Sigmoid colon (tissue), 7 donors: ENCODE data around the gene FRZB. TPM values are rescaled to one million over a fixed set of nuclear protein-coding genes. Genes with fewer than 3 reads are reported as not detected.
A peak's percentile ranks its signal among the peaks of the same experiment; 100 is the strongest.

Source experiments
- DNase-seq: peaks from one replicate; pipeline ENCODE4 v3.0.0-alpha.2; 2019
- H3K27ac ChIP-seq, 4 donors: fragments of 200-600 bp; sonication (generic); one replicate each; pipeline ENCODE4 v1.5.1; 2016 to 2019; ENCODE audit warnings: mild to moderate bottlenecking in 1 of 4
- H3K27me3 ChIP-seq, 3 donors: fragments of 200-600 bp; sonication (generic); one replicate each; pipeline ENCODE4 v1.5.1; 2019; ENCODE audit warnings: mild to moderate bottlenecking in 1 of 3
- H3K36me3 ChIP-seq, 4 donors: fragments of 200-600 bp; sonication (generic); one replicate each; pipeline ENCODE4 v1.5.1; 2016 to 2019
- H3K4me1 ChIP-seq, 4 donors: fragments of 200-600 bp; sonication (generic); one replicate each; pipeline ENCODE4 v1.5.1; 2017 to 2019
- H3K4me3 ChIP-seq, 4 donors: fragments of 200-600 bp; sonication (generic); one replicate each; pipeline ENCODE4 v1.5.1; 2017 to 2019; ENCODE audit warnings: mild to moderate bottlenecking in 2 of 4, moderate library complexity in 1 of 4
- H3K9me3 ChIP-seq, 4 donors: fragments of 200-600 bp in 3 of 4; sonication (generic) in 3 of 4; one replicate each; pipeline versions ENCODE4 v1.5.1 to v1.6.1; 2013 to 2019
- CTCF ChIP-seq, 4 experiments: fragments of 450-650 bp in 3 of 4; fragments of 200-600 bp in 1 of 4; IDR thresholded peaks; one replicate each; pipeline ENCODE4 v1.5.1; 2016 to 2019; ENCODE audit warnings: antibody characterized with exemption in 4 of 4, mild to moderate bottlenecking in 3 of 4, moderate library complexity in 2 of 4
- EP300 ChIP-seq, 4 donors: sonication (generic); formaldehyde crosslinking; IDR thresholded peaks; one replicate each; pipeline ENCODE4 v1.6.1; 2017; ENCODE audit warnings: antibody characterized with exemption in 4 of 4
- POLR2A ChIP-seq, 2 donors: fragments of 450-650 bp; IDR thresholded peaks; one replicate each; pipeline ENCODE4 v1.6.1; 2016; ENCODE audit warnings: antibody characterized with exemption in 2 of 2, mild to moderate bottlenecking in 2 of 2, moderate library complexity in 2 of 2
- POLR2AphosphoS5 ChIP-seq, 4 donors: sonication (generic); formaldehyde crosslinking; IDR thresholded peaks; one replicate each; pipeline ENCODE4 v1.6.1; 2017; ENCODE audit warnings: antibody characterized with exemption in 4 of 4
- WGBS, 2 donors: extraction: QIAGEN DNeasy Blood & Tissue Kit; methylation state at CpG; one replicate each; pipeline ENCODE4 v1.1.7; 2013; 5-methylcytosine and 5-hydroxymethylcytosine counted together
- intact Hi-C: fragments of 100-400 bp; cut with DNase I; formaldehyde crosslinking; loops from one replicate; pipeline ENCODE4 v1.15.1; 2023
- polyA plus RNA-seq, 3 donors: library from polyadenylated mRNA; stranded (reverse); fragments of 200-250 nt; gene quantifications; one replicate each; pipeline ENCODE4 v1.2.3, GENCODE V29; 2013
- total RNA-seq, 4 donors: library from RNA; depleted of rRNA; stranded (reverse); fragments of >200 nt; gene quantifications; one replicate each; pipeline ENCODE4 v1.1.0, GENCODE V29; 2016
- donor health status: healthy with polysubstance abuse.
- donor health status: Bipolar disorder and iron deficiency.
- donor health status: healthy.

The FRZB gene
- total and polyA plus RNA-seq, 7 donors = 3.7 to 14.7 (median 8.2) TPM

- peak overlapping the region in 2 of 4 donors; percentile 11 to 53 for H3K27ac ChIP-seq
- intact Hi-C loops = no loop called here
- H3K9me3 ChIP-seq = no peaks in the 10 kb centered on the region
- peaks cover 0 to 60% (median 27%) of the 10 kb centered on the region in 4 donors for H3K4me1 ChIP-seq
- TF ChIP-seq CTCF (IDR thresholded peaks at IDR 0.05) (no peak), POLR2A (IDR thresholded peaks at IDR 0.05) (no peak), EP300 (IDR thresholded peaks at IDR 0.05) (no peak), POLR2AphosphoS5 (IDR thresholded peaks at IDR 0.05) (no peak)
- H3K27me3 ChIP-seq = no peaks in the 10 kb centered on the region
- no peak overlapping the region for H3K4me3 ChIP-seq
- no peak for DNase-seq
- no peaks in the 10 kb centered on the region for H3K36me3 ChIP-seq
These were observed 2.8 kb downstream of the FRZB start for GRCh38 chr2:182863642-182864041.

- peaks cover 0 to 54% (median 22%) of the 10 kb centered on the region in 4 donors for H3K4me1 ChIP-seq
- TF ChIP-seq POLR2A (IDR thresholded peaks at IDR 0.05) (no peak), POLR2AphosphoS5 (IDR thresholded peaks at IDR 0.05) (peak in 1 of 4 donors; percentile 20)
- H3K36me3 ChIP-seq = no peaks in the 10 kb centered on the region
- peak overlapping the region; percentile 25 to 63 (median 52) for H3K27ac ChIP-seq
- intact Hi-C loops = no loop called here
- WGBS, 2 donors = 65 to 73% methylated on average over 5 of the region's 5 CpGs
- no peaks in the 10 kb centered on the region for H3K27me3 ChIP-seq
- H3K9me3 ChIP-seq = no peaks in the 10 kb centered on the region
- peak; percentile 75 for DNase-seq
- no peak overlapping the region for H3K4me3 ChIP-seq
These were observed 4.3 kb downstream of the FRZB start for GRCh38 chr2:182862091-182862490.

GRCh38 chr2:182860858-182861257, 5.6 kb downstream of the FRZB start:
- Histone ChIP-seq H3K4me1 (peaks cover 0 to 44% (median 13%) of the 10 kb centered on the region in 4 donors), H3K9me3 (no peaks in the 10 kb centered on the region), H3K27me3 (no peaks in the 10 kb centered on the region), H3K27ac (peak overlapping the region in 1 of 4 donors; percentile 63), H3K36me3 (no peaks in the 10 kb centered on the region), H3K4me3 (no peak overlapping the region)
- 96% methylated on average over 2 of the region's 2 CpGs for WGBS, 2 donors
- DNase-seq = no peak
- intact Hi-C loops = no loop called here
- no peak for TF ChIP-seq POLR2AphosphoS5 (IDR thresholded peaks at IDR 0.05)
- no peak for TF ChIP-seq EP300 (IDR thresholded peaks at IDR 0.05)
- no peak for TF ChIP-seq CTCF (IDR thresholded peaks at IDR 0.05)
- no peak for TF ChIP-seq POLR2A (IDR thresholded peaks at IDR 0.05)

- 88 to 89% methylated on average over 3 of the region's 3 CpGs for WGBS, 2 donors
- DNase-seq = no peak
- TF ChIP-seq EP300 (IDR thresholded peaks at IDR 0.05) = no peak
- TF ChIP-seq CTCF (IDR thresholded peaks at IDR 0.05) = no peak
- TF ChIP-seq POLR2AphosphoS5 (IDR thresholded peaks at IDR 0.05) = no peak
- TF ChIP-seq POLR2A (IDR thresholded peaks at IDR 0.05) = no peak
- Histone ChIP-seq H3K27me3 (no peaks in the 10 kb centered on the region), H3K36me3 (no peaks in the 10 kb centered on the region), H3K27ac (no peak overlapping the region), H3K4me3 (no peak overlapping the region), H3K9me3 (no peaks in the 10 kb centered on the region), H3K4me1 (peaks cover 0 to 23% (median 4%) of the 10 kb centered on the region in 4 donors)
- intact Hi-C loops = no loop called here
These were observed 7.8 kb downstream of the FRZB start for GRCh38 chr2:182858671-182859070.

GRCh38 chr2:182855376-182855775, 11.1 kb downstream of the FRZB start:
- no peak for TF ChIP-seq CTCF (IDR thresholded peaks at IDR 0.05)
- no peak for TF ChIP-seq POLR2AphosphoS5 (IDR thresholded peaks at IDR 0.05)
- no peak for TF ChIP-seq EP300 (IDR thresholded peaks at IDR 0.05)
- TF ChIP-seq POLR2A (IDR thresholded peaks at IDR 0.05) = no peak
- Histone ChIP-seq H3K27me3 (no peaks in the 10 kb centered on the region), H3K36me3 (no peaks in the 10 kb centered on the region), H3K4me3 (no peak overlapping the region), H3K27ac (no peak overlapping the region), H3K4me1 (peaks cover 0 to 7% (median 0%) of the 10 kb centered on the region in 4 donors), H3K9me3 (no peaks in the 10 kb centered on the region)
- WGBS, 2 donors = 91 to 92% methylated on average over 2 of the region's 2 CpGs
- intact Hi-C loops = no loop called here
- no peak for DNase-seq
